ENCODE data around the gene ECHS1. TPM values are rescaled to one million over a fixed set of nuclear protein-coding genes. Genes with fewer than 3 reads are reported as not detected.

The ECHS1 gene
- total and polyA plus RNA-seq, 2 of the 8 experiments (the other 6 are each of a cell fraction or from before 2014, with no cell fraction given): 41.7 to 101 TPM

DNA sequence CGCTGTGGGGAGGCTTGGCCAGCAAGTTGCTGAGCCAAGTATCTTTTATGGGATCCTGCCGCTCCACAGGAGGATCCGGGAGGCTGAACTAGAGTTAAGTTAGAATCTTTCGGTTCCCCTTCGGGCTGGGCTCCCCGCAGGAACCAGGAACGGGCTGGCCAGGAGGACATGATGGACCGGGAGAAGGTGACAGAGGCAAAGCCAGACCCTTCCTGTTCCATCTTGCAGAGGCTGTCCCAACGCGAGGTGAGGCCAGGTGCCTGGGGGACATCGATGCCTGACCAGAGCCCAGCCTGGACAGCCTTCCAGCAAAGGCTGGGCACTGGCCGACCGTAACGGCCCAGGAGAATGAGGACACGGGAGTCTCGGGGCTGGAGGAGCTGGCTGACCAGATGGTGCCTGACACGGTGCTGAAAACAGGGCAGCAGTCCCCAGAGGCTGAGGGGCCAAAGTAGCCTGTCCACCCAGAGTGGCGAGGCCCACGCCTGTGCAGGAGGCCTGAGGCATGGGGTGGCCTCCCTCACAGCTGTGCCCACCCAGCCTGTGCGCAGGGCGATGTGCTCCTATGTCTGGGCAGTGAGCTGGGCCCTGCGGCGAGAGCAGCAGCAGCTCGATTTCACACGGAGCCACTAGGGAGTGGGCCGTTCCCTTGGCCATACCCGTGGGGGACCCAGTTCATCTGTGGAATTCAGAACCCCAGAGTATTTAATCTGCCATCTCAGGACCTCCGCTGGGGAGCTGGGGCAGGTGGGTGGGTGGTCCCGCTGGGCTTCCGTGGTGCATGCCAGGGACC is 4.1 kb upstream of the ECHS1 start (continued):
- TF ChIP-seq, protein P1, sequence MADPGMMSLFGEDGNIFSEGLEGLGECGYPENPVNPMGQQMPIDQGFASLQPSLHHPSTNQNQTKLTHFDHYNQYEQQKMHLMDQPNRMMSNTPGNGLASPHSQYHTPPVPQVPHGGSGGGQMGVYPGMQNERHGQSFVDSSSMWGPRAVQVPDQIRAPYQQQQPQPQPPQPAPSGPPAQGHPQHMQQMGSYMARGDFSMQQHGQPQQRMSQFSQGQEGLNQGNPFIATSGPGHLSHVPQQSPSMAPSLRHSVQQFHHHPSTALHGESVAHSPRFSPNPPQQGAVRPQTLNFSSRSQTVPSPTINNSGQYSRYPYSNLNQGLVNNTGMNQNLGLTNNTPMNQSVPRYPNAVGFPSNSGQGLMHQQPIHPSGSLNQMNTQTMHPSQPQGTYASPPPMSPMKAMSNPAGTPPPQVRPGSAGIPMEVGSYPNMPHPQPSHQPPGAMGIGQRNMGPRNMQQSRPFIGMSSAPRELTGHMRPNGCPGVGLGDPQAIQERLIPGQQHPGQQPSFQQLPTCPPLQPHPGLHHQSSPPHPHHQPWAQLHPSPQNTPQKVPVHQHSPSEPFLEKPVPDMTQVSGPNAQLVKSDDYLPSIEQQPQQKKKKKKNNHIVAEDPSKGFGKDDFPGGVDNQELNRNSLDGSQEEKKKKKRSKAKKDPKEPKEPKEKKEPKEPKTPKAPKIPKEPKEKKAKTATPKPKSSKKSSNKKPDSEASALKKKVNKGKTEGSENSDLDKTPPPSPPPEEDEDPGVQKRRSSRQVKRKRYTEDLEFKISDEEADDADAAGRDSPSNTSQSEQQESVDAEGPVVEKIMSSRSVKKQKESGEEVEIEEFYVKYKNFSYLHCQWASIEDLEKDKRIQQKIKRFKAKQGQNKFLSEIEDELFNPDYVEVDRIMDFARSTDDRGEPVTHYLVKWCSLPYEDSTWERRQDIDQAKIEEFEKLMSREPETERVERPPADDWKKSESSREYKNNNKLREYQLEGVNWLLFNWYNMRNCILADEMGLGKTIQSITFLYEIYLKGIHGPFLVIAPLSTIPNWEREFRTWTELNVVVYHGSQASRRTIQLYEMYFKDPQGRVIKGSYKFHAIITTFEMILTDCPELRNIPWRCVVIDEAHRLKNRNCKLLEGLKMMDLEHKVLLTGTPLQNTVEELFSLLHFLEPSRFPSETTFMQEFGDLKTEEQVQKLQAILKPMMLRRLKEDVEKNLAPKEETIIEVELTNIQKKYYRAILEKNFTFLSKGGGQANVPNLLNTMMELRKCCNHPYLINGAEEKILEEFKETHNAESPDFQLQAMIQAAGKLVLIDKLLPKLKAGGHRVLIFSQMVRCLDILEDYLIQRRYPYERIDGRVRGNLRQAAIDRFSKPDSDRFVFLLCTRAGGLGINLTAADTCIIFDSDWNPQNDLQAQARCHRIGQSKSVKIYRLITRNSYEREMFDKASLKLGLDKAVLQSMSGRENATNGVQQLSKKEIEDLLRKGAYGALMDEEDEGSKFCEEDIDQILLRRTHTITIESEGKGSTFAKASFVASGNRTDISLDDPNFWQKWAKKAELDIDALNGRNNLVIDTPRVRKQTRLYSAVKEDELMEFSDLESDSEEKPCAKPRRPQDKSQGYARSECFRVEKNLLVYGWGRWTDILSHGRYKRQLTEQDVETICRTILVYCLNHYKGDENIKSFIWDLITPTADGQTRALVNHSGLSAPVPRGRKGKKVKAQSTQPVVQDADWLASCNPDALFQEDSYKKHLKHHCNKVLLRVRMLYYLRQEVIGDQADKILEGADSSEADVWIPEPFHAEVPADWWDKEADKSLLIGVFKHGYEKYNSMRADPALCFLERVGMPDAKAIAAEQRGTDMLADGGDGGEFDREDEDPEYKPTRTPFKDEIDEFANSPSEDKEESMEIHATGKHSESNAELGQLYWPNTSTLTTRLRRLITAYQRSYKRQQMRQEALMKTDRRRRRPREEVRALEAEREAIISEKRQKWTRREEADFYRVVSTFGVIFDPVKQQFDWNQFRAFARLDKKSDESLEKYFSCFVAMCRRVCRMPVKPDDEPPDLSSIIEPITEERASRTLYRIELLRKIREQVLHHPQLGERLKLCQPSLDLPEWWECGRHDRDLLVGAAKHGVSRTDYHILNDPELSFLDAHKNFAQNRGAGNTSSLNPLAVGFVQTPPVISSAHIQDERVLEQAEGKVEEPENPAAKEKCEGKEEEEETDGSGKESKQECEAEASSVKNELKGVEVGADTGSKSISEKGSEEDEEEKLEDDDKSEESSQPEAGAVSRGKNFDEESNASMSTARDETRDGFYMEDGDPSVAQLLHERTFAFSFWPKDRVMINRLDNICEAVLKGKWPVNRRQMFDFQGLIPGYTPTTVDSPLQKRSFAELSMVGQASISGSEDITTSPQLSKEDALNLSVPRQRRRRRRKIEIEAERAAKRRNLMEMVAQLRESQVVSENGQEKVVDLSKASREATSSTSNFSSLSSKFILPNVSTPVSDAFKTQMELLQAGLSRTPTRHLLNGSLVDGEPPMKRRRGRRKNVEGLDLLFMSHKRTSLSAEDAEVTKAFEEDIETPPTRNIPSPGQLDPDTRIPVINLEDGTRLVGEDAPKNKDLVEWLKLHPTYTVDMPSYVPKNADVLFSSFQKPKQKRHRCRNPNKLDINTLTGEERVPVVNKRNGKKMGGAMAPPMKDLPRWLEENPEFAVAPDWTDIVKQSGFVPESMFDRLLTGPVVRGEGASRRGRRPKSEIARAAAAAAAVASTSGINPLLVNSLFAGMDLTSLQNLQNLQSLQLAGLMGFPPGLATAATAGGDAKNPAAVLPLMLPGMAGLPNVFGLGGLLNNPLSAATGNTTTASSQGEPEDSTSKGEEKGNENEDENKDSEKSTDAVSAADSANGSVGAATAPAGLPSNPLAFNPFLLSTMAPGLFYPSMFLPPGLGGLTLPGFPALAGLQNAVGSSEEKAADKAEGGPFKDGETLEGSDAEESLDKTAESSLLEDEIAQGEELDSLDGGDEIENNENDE (IDR thresholded peaks at IDR 0.05; ENCODE audit: insufficient replicate concordance, low read length): no peak
